HL-60/S4 treated with phorbol 12-myristate 13-acetate at 8.2 ng/mL for 4 days and 3 days (cell line): ENCODE results near the gene NFAT5.
"Not testable (repeated sequence)": the region's sequence is repeated elsewhere in the genome, so short reads cannot be mapped to it uniquely, and the experiment has no call there.

Experiments used
- in situ Hi-C: fragments of 300-500 bp; cut with MboI; formaldehyde crosslinking; loops from 2 replicates; pipeline ENCODE4 v1.15.0; 2022; ENCODE audit warnings: low sequenced_read_pairs

NFAT5 gene

GRCh38 chr16:69565671-69566239, at the start of gene NFAT5:
NFAT5 (plus strand) TSS chr16:69565966; CDS start chr16:69566302, 336 bp downstream.
- in situ Hi-C loops = no loop called here

DNA sequence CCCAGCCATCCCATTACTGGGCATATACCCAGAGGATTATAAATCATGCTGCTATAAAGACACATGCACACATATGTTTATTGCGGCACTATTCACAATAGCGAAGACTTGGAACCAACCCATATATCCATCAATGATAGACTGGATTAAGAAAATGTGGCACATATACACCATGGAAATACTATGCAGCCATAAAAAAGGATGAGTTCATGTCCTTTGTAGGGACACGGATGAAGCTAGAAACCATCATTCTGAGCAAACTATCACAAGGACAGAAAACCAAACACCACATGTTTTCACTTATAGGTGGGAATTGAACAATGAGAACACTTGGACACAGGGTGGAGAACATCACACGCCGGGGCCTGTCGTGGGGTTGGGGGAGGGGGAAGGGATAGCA, 47.9 kb upstream of the NFAT5 start:
- in situ Hi-C loops = not testable (repeated sequence)

- in situ Hi-C loops = no loop called here
Measured at GRCh38 chr16:69520413-69520799, 45.4 kb upstream of the NFAT5 start.

GRCh38 chr16:69520800-69521602, 44.8 kb upstream of the NFAT5 start:
- in situ Hi-C loops = no loop called here

- in situ Hi-C loops = no loop called here
Measured at GRCh38 chr16:69522041-69522578, 43.7 kb upstream of the NFAT5 start.

GRCh38 chr16:69522732-69523404, 42.9 kb upstream of the NFAT5 start:
- in situ Hi-C loops = no loop called here

GRCh38 chr16:69523566-69524305, 42.0 kb upstream of the NFAT5 start:
- in situ Hi-C loops = no loop called here

DNA sequence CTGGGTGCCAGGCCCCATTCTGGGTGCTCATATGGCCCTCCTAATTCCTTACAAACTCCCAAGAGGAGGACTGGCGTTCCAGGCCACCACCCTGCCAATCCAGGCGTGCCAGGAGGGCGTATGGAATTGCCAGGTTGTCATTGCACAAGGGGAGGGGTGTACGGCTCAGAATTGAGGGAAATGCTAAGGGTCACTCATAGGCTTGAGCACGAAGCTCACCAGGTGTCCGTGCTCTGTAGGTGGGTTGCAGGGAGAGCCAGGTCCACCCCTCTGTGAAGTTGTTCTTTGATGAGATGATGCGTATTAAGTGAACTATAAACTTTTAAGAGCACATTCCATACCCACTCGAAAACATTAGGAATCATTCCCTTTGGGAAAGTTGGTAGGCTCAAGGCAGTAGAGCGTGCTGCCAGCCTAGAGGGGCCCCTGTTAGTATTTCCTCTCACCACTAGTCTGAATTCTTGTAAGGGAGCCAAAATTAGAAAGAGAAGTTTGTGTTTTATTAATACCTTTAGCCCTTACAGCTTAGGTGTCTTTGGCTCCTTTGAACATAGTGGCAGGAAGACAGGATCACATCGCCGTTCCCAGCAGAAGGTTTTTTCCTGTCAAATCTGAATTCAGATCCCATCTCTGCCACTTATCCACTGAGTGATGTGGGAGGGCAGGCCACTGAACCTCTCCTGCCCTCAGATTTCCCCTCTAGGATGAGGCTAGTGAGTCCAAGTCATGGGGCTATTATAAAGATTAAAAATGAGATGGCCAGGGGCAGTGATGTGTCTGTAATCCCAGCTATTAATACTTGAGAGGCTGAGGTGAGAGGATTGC, 38.7 kb upstream of the NFAT5 start:
- in situ Hi-C loops = no loop called here

DNA sequence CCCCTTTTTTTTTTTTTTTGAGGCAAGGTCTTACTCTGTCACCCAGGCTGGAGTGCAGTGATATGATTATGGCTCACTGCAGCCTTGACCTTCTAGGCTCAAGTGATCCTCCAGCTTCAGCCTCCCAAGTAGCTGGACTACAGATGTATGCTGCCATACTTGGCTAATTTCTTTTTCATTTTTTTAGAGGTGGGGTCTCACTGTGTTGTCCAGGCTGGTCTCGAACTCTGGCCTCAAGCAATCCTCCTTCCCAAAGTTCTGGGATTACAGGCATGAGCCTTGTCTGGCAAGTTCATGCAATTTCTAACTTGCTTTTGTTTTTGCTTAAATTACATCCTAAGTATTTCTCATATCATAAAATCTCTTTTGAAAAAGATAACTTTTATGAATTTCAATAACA, 33.8 kb upstream of the NFAT5 start:
- in situ Hi-C loops = no loop called here

DNA sequence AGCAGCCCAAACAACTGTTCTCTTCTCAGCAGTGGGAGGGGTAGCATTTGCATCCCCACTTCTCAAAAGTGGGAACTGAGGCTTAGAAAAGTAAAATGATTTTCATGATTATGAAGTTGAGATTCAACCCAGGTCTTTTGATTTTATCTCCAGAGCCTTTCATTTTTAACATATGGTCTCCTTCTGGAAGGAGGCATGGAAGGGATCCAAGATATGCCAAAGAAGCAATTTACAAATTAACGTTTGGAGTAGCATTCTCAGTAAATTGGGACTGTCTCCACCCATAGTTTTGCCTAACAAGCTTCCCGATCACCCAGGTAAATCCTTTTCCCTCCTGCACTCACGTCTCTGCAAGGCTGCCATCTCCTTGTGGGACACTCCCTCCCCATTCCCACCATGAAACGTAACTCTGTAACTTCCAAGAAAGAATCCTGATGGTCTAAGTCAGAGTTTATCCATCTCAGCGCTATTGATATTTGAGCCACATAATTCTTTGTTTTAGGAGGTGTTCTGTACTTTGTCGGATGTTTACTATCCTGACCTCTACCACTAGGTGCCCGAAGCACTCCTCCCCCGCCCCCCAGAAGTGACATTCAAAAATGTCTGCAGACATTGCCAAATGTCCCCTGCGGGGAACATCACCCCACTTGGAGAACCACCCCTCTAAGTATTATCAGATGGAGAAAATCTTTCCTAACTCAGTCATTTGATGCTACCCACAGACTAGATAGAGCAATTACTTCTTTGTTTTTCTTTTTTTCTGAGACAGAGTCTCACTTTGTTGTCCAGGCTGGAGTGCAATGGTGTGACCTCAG, 32.9 kb upstream of the NFAT5 start:
- in situ Hi-C loops = no loop called here

- in situ Hi-C loops = no loop called here
Measured at GRCh38 chr16:69534720-69535119, 31.0 kb upstream of the NFAT5 start.

GRCh38 chr16:69535123-69536050, 30.4 kb upstream of the NFAT5 start:
- in situ Hi-C loops = no loop called here

GRCh38 chr16:69537706-69538080, 28.1 kb upstream of the NFAT5 start:
- in situ Hi-C loops = no loop called here

DNA sequence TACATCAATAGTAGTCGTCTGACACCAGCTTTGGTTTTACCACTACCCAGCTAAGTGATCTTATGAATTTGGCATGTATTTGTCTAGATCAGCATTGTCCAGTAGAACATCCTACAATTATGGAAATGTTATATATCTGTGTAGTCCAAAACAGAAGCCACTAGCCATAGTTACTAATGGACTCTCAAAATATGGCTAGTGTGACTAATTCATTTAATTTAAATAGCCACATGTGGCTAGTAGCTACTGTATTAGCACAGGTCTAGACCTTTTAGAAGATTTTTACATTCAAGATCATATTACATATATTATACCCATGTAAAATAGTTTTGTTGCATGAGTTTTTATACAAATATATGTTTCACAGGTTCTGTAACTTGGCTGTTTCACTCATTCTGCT, 27.0 kb upstream of the NFAT5 start:
- in situ Hi-C loops = no loop called here

- in situ Hi-C loops = no loop called here
Measured at GRCh38 chr16:69542974-69543373, 22.8 kb upstream of the NFAT5 start.

DNA sequence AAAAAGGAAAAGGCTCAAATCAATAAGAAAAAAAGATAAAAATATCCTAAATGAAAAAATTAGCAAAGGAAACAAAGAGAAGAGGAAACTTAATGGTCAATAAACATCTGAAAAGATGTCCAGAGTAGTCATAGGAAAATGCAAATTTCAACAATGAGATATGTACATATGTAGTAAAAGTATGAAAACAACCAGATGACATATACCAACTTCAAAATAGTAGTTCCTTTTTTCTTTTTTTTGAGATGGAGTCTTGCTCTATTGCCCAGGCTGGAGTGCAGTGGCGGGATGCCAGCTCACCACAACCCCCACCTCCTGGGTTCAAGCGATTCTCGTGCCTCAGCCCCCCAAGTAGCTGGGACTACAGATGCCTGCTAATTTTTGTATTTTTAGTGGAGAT, 21.7 kb upstream of the NFAT5 start:
- in situ Hi-C loops = no loop called here

- in situ Hi-C loops = not testable (repeated sequence)
Measured at GRCh38 chr16:69546663-69547062, 19.1 kb upstream of the NFAT5 start.

- in situ Hi-C loops = no loop called here
Measured at GRCh38 chr16:69553332-69553731, 12.4 kb upstream of the NFAT5 start.
